OCI-LY7 (cell line): ENCODE results near the gene FDXACB1. TPM values are rescaled to one million over a fixed set of nuclear protein-coding genes. Genes with fewer than 3 reads are reported as not detected.

Experiments
- BruUV-seq: library from RNA; stranded (reverse); fragments of 400-500 nt; replicated peaks from 2 replicates; lab custom pipeline; 2021; lab: Mats Ljungman, UMichigan
- CTCF ChIA-PET: fragments of 300-600 bp; sonication (Branson Sonifier 250); formaldehyde crosslinking; loops from one replicate; lab custom pipeline; 2022; ENCODE audit warnings: antibody characterized with exemption; ENCODE audit not compliant: unreplicated experiment; lab: Charles Lee
- POLR2A ChIA-PET: fragments of 300-600 bp; sonication (Branson Sonifier 250); formaldehyde crosslinking; loops from one replicate; lab custom pipeline; 2022; ENCODE audit warnings: antibody characterized with exemption; lab: Charles Lee
- DNase-seq: peaks from one replicate; pipeline ENCODE4 v3.0.0-alpha.2; 2015; ENCODE audit warnings: low spot score
- H2AFZ ChIP-seq: fragments of 200-600 bp; sonication (generic), shearing (Covaris generic); 2 replicates; pipeline ENCODE4 v1.6.1; 2014; ENCODE audit warnings: mild to moderate bottlenecking, antibody characterized with exemption, low read length, moderate library complexity
- H3K27ac ChIP-seq: fragments of 200-600 bp; sonication (generic); 2 replicates; pipeline ENCODE4 v1.5.1; 2014; ENCODE audit warnings: mixed run types, low read depth, mild to moderate bottlenecking, moderate library complexity, low read length, inconsistent platforms; ENCODE audit not compliant: poor library complexity, severe bottlenecking
- H3K36me3 ChIP-seq: fragments of 200-600 bp; sonication (generic); 2 replicates; pipeline ENCODE4 v1.6.1; 2014; ENCODE audit warnings: mild to moderate bottlenecking, antibody characterized with exemption, low read length, moderate library complexity, mixed read lengths; ENCODE audit not compliant: insufficient read depth
- H3K4me1 ChIP-seq: fragments of 200-600 bp; sonication (generic); 2 replicates; pipeline ENCODE4 v1.5.1; 2014; ENCODE audit warnings: mild to moderate bottlenecking, low read length; ENCODE audit not compliant: insufficient read depth, poor library complexity, severe bottlenecking
- H3K4me2 ChIP-seq: fragments of 200-600 bp; sonication (generic); 2 replicates; pipeline ENCODE4 v1.6.1; 2014; ENCODE audit warnings: mild to moderate bottlenecking, low read length
- H3K4me3 ChIP-seq: fragments of 200-600 bp; sonication (generic); 2 replicates; pipeline ENCODE4 v1.5.1; 2014; ENCODE audit warnings: mild to moderate bottlenecking, low read depth, low read length; ENCODE audit not compliant: poor library complexity, severe bottlenecking
- H3K79me2 ChIP-seq: fragments of 200-600 bp; sonication (generic); 2 replicates; pipeline ENCODE4 v1.6.1; 2016; ENCODE audit warnings: low read depth, mild to moderate bottlenecking, low read length, moderate library complexity, mixed read lengths; ENCODE audit not compliant: insufficient read depth
- H3K9me2 ChIP-seq: fragments of 200-600 bp; sonication (generic); 2 replicates; pipeline ENCODE4 v1.6.1; 2016; ENCODE audit warnings: mild to moderate bottlenecking, low read length, mixed read lengths; ENCODE audit not compliant: insufficient read depth
- H3K9me3 ChIP-seq: fragments of 200-600 bp; sonication (generic); 2 replicates; pipeline ENCODE4 v1.6.1; 2014; ENCODE audit warnings: mild to moderate bottlenecking, mixed run types, low read length, mixed read lengths
- H4K20me1 ChIP-seq: fragments of 200-600 bp; sonication (generic); 2 replicates; pipeline ENCODE4 v1.6.1; 2014; ENCODE audit warnings: mild to moderate bottlenecking, antibody characterized with exemption, low read length, moderate library complexity, mixed read lengths; ENCODE audit not compliant: insufficient read depth
- EZH2phosphoT487 ChIP-seq: fragments of 200-600 bp; sonication (generic); IDR thresholded peaks from 2 replicates; pipeline ENCODE4 v1.6.1; 2018; ENCODE audit warnings: low read depth, borderline replicate concordance, mild to moderate bottlenecking, mixed run types, antibody characterized with exemption, low read length, moderate library complexity, mixed read lengths
- intact Hi-C: fragments of 100-400 bp; cut with micrococcal nuclease; formaldehyde crosslinking; loops from one replicate; pipeline ENCODE4 v1.10.0; 2022; ENCODE audit not compliant: unreplicated experiment
- total RNA-seq, 2 experiments: library from RNA; depleted of rRNA in 1 of 2; stranded (reverse); fragments of >200 nt in 1 of 2; shearing (Covaris generic) in 1 of 2; gene quantifications; 2 replicates each; pipeline ENCODE4 v1.2.3, GENCODE V29; 2014 to 2022
- TF ChIP-seq, protein P1 (sequence below): fragments of 200-600 bp; sonication (generic); conservative IDR thresholded peaks from 2 replicates; pipeline ENCODE4 v1.5.1; 2014; ENCODE audit warnings: mild to moderate bottlenecking, antibody characterized with exemption, low read length, moderate library complexity, mixed read lengths

Gene FDXACB1
- total RNA-seq, 2 experiments from 2014 or later = 5.8 to 6.2 TPM

DNA sequence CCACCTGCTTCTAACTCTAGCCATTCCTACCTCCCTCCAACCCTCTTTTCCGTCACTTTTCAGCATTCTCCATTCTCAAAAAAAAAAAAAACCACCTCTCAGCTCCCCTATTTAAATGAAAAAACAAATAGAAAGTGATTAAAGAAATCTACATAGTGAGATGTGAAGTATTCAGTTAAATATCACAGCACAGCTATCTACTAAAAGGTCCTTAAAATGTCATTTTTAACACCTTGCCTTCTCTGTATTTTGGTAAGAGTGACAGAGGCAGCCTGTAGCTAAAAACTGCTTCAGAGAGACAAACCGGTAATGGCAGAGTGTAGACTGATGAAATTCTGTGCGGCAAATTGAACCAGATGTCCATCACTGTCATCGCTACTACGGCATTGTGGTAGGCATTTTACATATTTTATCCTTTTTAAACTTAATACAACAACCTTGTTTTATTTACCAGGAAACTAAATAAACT is 7.2 kb downstream of the FDXACB1 start:
- ChIA-PET CTCF (interaction anchor here (0.9 kb wide), 1 partner anchor 27 kb away, joined by 3 read pairs; no protein-coding TSS in a partner anchor), POLR2A (interaction anchor here (0.6 to 2.3 kb wide), 30 partner anchors 10 to 920 kb away, joined by 3 to 27 read pairs (median 3); partner anchors contain the start of genes CFAP68, SDHD and TIMM8B)
- Histone ChIP-seq H2AFZ (peak overlapping the region; percentile 99), H3K4me1 (peaks cover 16% of the 10 kb centered on the region), H3K4me3 (peak overlapping the region; percentile 79), H3K79me2 (peaks cover 9% of the 10 kb centered on the region; the same call in 1 of the 2 replicates), H3K36me3 (peaks cover 25% of the 10 kb centered on the region), H3K9me3 (no peaks in the 10 kb centered on the region), H3K27ac (no peak overlapping the region), H3K9me2 (no peaks in the 10 kb centered on the region), H3K4me2 (peak overlapping the region; percentile 82), H4K20me1 (no peaks in the 10 kb centered on the region)
- intact Hi-C loops = loop anchor here (5.0 kb wide), 1 partner anchor 269 kb away; the partner anchor contains the start of gene SIK2
- DNase-seq = peak; percentile 8
- TF ChIP-seq, protein P1, sequence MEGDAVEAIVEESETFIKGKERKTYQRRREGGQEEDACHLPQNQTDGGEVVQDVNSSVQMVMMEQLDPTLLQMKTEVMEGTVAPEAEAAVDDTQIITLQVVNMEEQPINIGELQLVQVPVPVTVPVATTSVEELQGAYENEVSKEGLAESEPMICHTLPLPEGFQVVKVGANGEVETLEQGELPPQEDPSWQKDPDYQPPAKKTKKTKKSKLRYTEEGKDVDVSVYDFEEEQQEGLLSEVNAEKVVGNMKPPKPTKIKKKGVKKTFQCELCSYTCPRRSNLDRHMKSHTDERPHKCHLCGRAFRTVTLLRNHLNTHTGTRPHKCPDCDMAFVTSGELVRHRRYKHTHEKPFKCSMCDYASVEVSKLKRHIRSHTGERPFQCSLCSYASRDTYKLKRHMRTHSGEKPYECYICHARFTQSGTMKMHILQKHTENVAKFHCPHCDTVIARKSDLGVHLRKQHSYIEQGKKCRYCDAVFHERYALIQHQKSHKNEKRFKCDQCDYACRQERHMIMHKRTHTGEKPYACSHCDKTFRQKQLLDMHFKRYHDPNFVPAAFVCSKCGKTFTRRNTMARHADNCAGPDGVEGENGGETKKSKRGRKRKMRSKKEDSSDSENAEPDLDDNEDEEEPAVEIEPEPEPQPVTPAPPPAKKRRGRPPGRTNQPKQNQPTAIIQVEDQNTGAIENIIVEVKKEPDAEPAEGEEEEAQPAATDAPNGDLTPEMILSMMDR = no peak
- no peak for TF ChIP-seq EZH2phosphoT487
- no TSS peak for BruUV-seq

DNA sequence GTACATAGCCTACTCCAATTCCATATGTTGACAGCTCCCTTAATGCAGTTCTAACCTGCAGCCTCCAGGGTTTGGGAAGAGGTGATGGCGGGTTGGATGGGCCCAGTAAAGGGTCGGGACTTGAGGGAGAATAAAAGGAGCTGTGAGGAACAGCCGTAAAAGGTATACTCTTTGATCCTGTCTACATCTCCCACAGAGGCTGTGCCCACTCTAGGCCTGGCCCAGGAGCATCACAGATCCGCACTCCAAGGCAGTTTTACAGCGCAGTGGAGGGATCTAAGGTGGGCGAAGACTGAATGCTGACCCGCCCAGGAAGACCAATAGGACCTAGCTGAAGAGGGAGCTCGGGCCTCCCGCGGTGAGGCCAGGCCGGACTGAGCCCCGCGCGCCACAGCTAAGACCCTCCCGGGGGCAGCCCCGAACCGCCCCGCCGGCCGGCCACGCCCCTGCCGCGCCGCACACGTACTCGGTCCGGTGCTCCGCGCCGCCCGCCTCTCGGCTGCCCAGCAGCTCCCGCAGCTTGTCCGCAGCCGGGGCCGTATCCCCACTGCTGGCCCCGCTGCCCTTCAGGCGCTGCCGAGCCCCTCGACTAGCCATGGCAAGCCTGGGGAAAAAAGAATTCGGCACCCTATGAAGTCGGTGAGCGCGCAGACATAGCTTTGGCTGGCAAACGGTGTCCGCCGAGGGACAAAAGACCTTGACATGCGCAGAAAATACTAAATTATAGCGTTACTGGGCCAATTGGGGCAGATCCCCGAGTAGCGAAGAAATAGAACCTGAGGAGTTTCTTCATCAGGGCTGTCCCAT is 7.9 kb downstream of the FDXACB1 start, which contains the start of gene ALG9:
Gene ALG9 (minus strand): TSS at position 696 of the 807 bp plus-strand sequence. CDS start 99 bp downstream, at position 597.
- ChIA-PET POLR2A (interaction anchor here (0.5 to 2.3 kb wide), 29 partner anchors 10 to 757 kb away, joined by 3 to 27 read pairs (median 4); partner anchors contain the start of genes CFAP68, SDHD and TIMM8B), CTCF (interaction anchor here (0.9 kb wide), 1 partner anchor 26 kb away, joined by 3 read pairs; no protein-coding TSS in a partner anchor)
- no peak for TF ChIP-seq EZH2phosphoT487
- TF ChIP-seq, protein P1 = peak; percentile 43; the same call in 1 of the 2 replicates
- Histone ChIP-seq H3K4me1 (peaks cover 16% of the 10 kb centered on the region), H3K4me3 (peak within 1 kb of the TSS; percentile 79), H3K9me3 (no peaks in the 10 kb centered on the region), H2AFZ (peak within 1 kb of the TSS; percentile 99), H3K9me2 (no peaks in the 10 kb centered on the region), H3K79me2 (peaks cover 9% of the 10 kb centered on the region; the same call in 1 of the 2 replicates), H3K4me2 (peak within 1 kb of the TSS; percentile 82), H3K27ac (peak within 1 kb of the TSS; percentile 12), H4K20me1 (no peaks in the 10 kb centered on the region), H3K36me3 (peaks cover 23% of the 10 kb centered on the region)
- intact Hi-C loops = loop anchor here (5.0 kb wide), 1 partner anchor 269 kb away; the partner anchor contains the start of gene SIK2
- BruUV-seq = no TSS peak
- DNase-seq = peak; percentile 79
